HG03175 (cell line): Measurements from ENCODE around the gene PRR29.

Source experiments
- ATAC-seq: cut with Tn5 transposase; IDR thresholded peaks from one replicate; pipeline ENCODE4 v1.9.1; 2021; ENCODE audit warnings: mild to moderate bottlenecking, moderate library complexity; ENCODE audit not compliant: unreplicated experiment

Gene PRR29

GRCh38 chr17:63998050-63998720, at the start of gene PRR29:
Gene PRR29, plus strand, starts transcription at chr17:63998351. Its CDS starts 14 bp downstream, at chr17:63998365.
- peak; percentile 70 for ATAC-seq

- ATAC-seq = no peak
Observed at GRCh38 chr17:63948521-63948920, 49.6 kb upstream of the PRR29 start.

- no peak for ATAC-seq
Observed at GRCh38 chr17:63949576-63950250, 48.4 kb upstream of the PRR29 start.

- ATAC-seq = no peak
Observed at GRCh38 chr17:63950940-63951907, 46.9 kb upstream of the PRR29 start.

GRCh38 chr17:63954402-63955063, 43.6 kb upstream of the PRR29 start:
- ATAC-seq = peak; percentile 70

- no peak for ATAC-seq
Observed at GRCh38 chr17:63955232-63955631, 42.9 kb upstream of the PRR29 start.

- ATAC-seq = no peak
Observed at GRCh38 chr17:63955791-63956190, 42.4 kb upstream of the PRR29 start.

- no peak for ATAC-seq
Observed at GRCh38 chr17:63956296-63956920, 41.7 kb upstream of the PRR29 start.

GRCh38 chr17:63960006-63960405, 38.1 kb upstream of the PRR29 start:
- no peak for ATAC-seq

- ATAC-seq = no peak
Observed at GRCh38 chr17:63960430-63960829, 37.7 kb upstream of the PRR29 start.

- no peak for ATAC-seq
Observed at GRCh38 chr17:63961355-63962212, 36.6 kb upstream of the PRR29 start.

GRCh38 chr17:63962298-63962744, 35.8 kb upstream of the PRR29 start:
- no peak for ATAC-seq

- no peak for ATAC-seq
Observed at GRCh38 chr17:63963123-63963522, 35.0 kb upstream of the PRR29 start.

- ATAC-seq = peak; percentile 77
Observed at GRCh38 chr17:63966646-63967264, 31.4 kb upstream of the PRR29 start.

- ATAC-seq = no peak
Observed at GRCh38 chr17:63967953-63968352, 30.2 kb upstream of the PRR29 start.

GRCh38 chr17:63969278-63969677, 28.9 kb upstream of the PRR29 start:
- ATAC-seq = no peak

- ATAC-seq = no peak
Observed at GRCh38 chr17:63972796-63973195, 25.4 kb upstream of the PRR29 start, which contains the start of gene SCN4A. Gene SCN4A, minus strand, starts transcription at chr17:63972918. Its CDS starts 77 bp downstream, at chr17:63972841.

GRCh38 chr17:63973247-63973646, 24.9 kb upstream of the PRR29 start:
- ATAC-seq = no peak
